PC-3 (cell line): ENCODE data around the gene SECISBP2L. TPM values are rescaled to one million over a fixed set of nuclear protein-coding genes. Genes with fewer than 3 reads are reported as not detected.

ENCODE experiments used
- ATAC-seq: fragments of 200-7000 bp; cut with Tn5 transposase; 2 replicates; pipeline ENCODE4 v1.9.1; 2020; ENCODE audit warnings: mild to moderate bottlenecking, moderate library complexity
- BruUV-seq: library from RNA; stranded (reverse); fragments of 400-500 nt; replicated peaks from 2 replicates; lab custom pipeline; 2021; lab: Mats Ljungman, UMichigan
- CTCF ChIA-PET: fragments of 300-600 bp; sonication (Branson Sonifier 250); formaldehyde crosslinking; loops from one replicate; lab custom pipeline; 2022; ENCODE audit warnings: antibody characterized with exemption; lab: Charles Lee
- POLR2A ChIA-PET: fragments of 300-600 bp; sonication (Branson Sonifier 250); formaldehyde crosslinking; loops from one replicate; lab custom pipeline; 2022; ENCODE audit warnings: antibody characterized with exemption; ENCODE audit not compliant: unreplicated experiment; lab: Charles Lee
- DNase-seq: peaks from one replicate; pipeline ENCODE4 v3.0.0-alpha.2; 2015
- H2AFZ ChIP-seq: fragments of 300-600 bp; sonication (generic); 2 replicates; pipeline ENCODE4 v1.6.0; 2016; ENCODE audit warnings: antibody characterized with exemption, low read length
- H3F3A ChIP-seq: fragments of 300-600 bp; sonication (generic); one replicate; pipeline ENCODE4 v1.6.0; 2017; ENCODE audit warnings: antibody characterized with exemption, low read length, control low read depth, mild to moderate bottlenecking; ENCODE audit not compliant: unreplicated experiment
- H3K27ac ChIP-seq: fragments of 300-600 bp; sonication (generic); 2 replicates; pipeline ENCODE4 v1.5.1; 2016; ENCODE audit warnings: mild to moderate bottlenecking, low read length
- H3K27me3 ChIP-seq: fragments of 300-600 bp; sonication (generic); 2 replicates; pipeline ENCODE4 v1.6.1; 2016; ENCODE audit warnings: low read length, mixed read lengths
- H3K36me3 ChIP-seq: fragments of 300-600 bp; sonication (generic); 2 replicates; pipeline ENCODE4 v1.6.1; 2016; ENCODE audit warnings: low read depth, mixed run types, low read length, mixed read lengths
- H3K4me1 ChIP-seq: fragments of 300-600 bp; sonication (generic); 2 replicates; pipeline ENCODE4 v1.5.1; 2016; ENCODE audit warnings: low read length; ENCODE audit not compliant: insufficient read depth
- H3K4me2 ChIP-seq: fragments of 300-600 bp; sonication (generic); 2 replicates; pipeline ENCODE4 v1.6.0; 2016; ENCODE audit warnings: low read length
- H3K4me3 ChIP-seq: fragments of 300-600 bp; sonication (generic); 2 replicates; pipeline ENCODE4 v1.5.1; 2016; ENCODE audit warnings: mild to moderate bottlenecking, low read length, mixed read lengths
- H3K79me2 ChIP-seq: fragments of 300-600 bp; sonication (generic); 2 replicates; pipeline ENCODE4 v1.6.1; 2017; ENCODE audit warnings: low read length, mixed read lengths
- H3K9ac ChIP-seq: fragments of 300-600 bp; sonication (generic); 2 replicates; pipeline ENCODE4 v1.6.0; 2016; ENCODE audit warnings: mild to moderate bottlenecking, low read length
- H3K9me2 ChIP-seq: fragments of 300-600 bp; sonication (generic); replicated peaks from 2 replicates; pipeline ENCODE4 v1.6.1; 2016; ENCODE audit warnings: mixed run types, low read length, mixed read lengths
- H3K9me3 ChIP-seq: fragments of 300-600 bp; sonication (generic); 2 replicates; pipeline ENCODE4 v1.6.1; 2016; ENCODE audit warnings: low read length, mixed read lengths
- H4K20me1 ChIP-seq: fragments of 300-600 bp; sonication (generic); 2 replicates; pipeline ENCODE4 v1.6.1; 2016; ENCODE audit warnings: low read length, mixed read lengths
- CTCF ChIP-seq: fragments of 300-600 bp; sonication (generic); conservative IDR thresholded peaks from 2 replicates; pipeline ENCODE4 v1.5.1; 2017; ENCODE audit warnings: antibody characterized with exemption, low read depth, mild to moderate bottlenecking, low read length
- EZH2 ChIP-seq: fragments of 300-600 bp; sonication (generic); IDR thresholded peaks from one replicate; pipeline ENCODE4 v1.6.1; 2017; ENCODE audit warnings: antibody characterized with exemption, mild to moderate bottlenecking, low read length; ENCODE audit not compliant: unreplicated experiment
- EZH2phosphoT487 ChIP-seq: fragments of 300-600 bp; sonication (generic); IDR thresholded peaks from 2 replicates; pipeline ENCODE4 v1.6.1; 2018; ENCODE audit warnings: mild to moderate bottlenecking, antibody characterized with exemption, low read length, borderline replicate concordance
- intact Hi-C: fragments of 100-400 bp; cut with micrococcal nuclease; formaldehyde crosslinking; loops from 2 replicates; pipeline ENCODE4 v1.9.0; 2023
- total RNA-seq: library from RNA; depleted of rRNA; stranded (reverse); fragments of >200 nt; gene quantifications from 2 replicates; pipeline ENCODE4 v1.2.3, GENCODE V29; 2014

SECISBP2L gene
- total RNA-seq, 1 experiment from 2014 or later = 18.6 TPM

GRCh38 chr15:48996276-48996675, 50.0 kb downstream of the SECISBP2L start:
- peaks cover 13% of the 10 kb centered on the region for H3K36me3 ChIP-seq
- H3K9me3 ChIP-seq = no peaks in the 10 kb centered on the region
- ATAC-seq (no peak), DNase-seq (no peak)
- H3K27me3 ChIP-seq = no peaks in the 10 kb centered on the region
- no peaks in the 10 kb centered on the region for H3K79me2 ChIP-seq
- no peak overlapping the region for H3K4me3 ChIP-seq
- H3F3A ChIP-seq = no peaks in the 10 kb centered on the region
- H3K4me1 ChIP-seq = no peaks in the 10 kb centered on the region
- ChIA-PET POLR2A (no interaction called here), CTCF (no interaction called here)
- no peak overlapping the region for H3K9ac ChIP-seq
- H3K9me2 ChIP-seq = no peaks in the 10 kb centered on the region
- H3K4me2 ChIP-seq = no peak overlapping the region
- H4K20me1 ChIP-seq = no peaks in the 10 kb centered on the region
- TF ChIP-seq CTCF (no peak), EZH2 (no peak), EZH2phosphoT487 (no peak)
- H2AFZ ChIP-seq = no peak overlapping the region
- no peak overlapping the region for H3K27ac ChIP-seq
- intact Hi-C loops = no loop called here
- no TSS peak for BruUV-seq

- Histone ChIP-seq H3K27me3 (no peaks in the 10 kb centered on the region), H3K9me3 (no peaks in the 10 kb centered on the region), H3K27ac (no peak overlapping the region), H3K4me1 (no peaks in the 10 kb centered on the region), H2AFZ (no peak overlapping the region), H3K4me3 (no peak overlapping the region), H4K20me1 (no peaks in the 10 kb centered on the region), H3K9ac (no peak overlapping the region), H3K79me2 (no peaks in the 10 kb centered on the region), H3K36me3 (peaks cover 13% of the 10 kb centered on the region), H3K4me2 (no peak overlapping the region), H3K9me2 (no peaks in the 10 kb centered on the region), H3F3A (no peaks in the 10 kb centered on the region)
- intact Hi-C loops = no loop called here
- ChIA-PET CTCF (no interaction called here), POLR2A (no interaction called here)
- DNase-seq = no peak
- no peak for ATAC-seq
- BruUV-seq = no TSS peak
- TF ChIP-seq CTCF = no peak
Observed at GRCh38 chr15:48993380-48993779, 52.9 kb downstream of the SECISBP2L start.

- no TSS peak for BruUV-seq
- no peaks in the 10 kb centered on the region for H3K79me2 ChIP-seq
- no peak overlapping the region for H3K9ac ChIP-seq
- H3K4me1 ChIP-seq = no peaks in the 10 kb centered on the region
- H3K4me2 ChIP-seq = no peak overlapping the region
- no peaks in the 10 kb centered on the region for H4K20me1 ChIP-seq
- no peak overlapping the region for H2AFZ ChIP-seq
- H3F3A ChIP-seq = no peaks in the 10 kb centered on the region
- H3K9me3 ChIP-seq = no peaks in the 10 kb centered on the region
- CTCF ChIA-PET = no interaction called here
- DNase-seq = no peak
- no peaks in the 10 kb centered on the region for H3K9me2 ChIP-seq
- peaks cover 13% of the 10 kb centered on the region for H3K36me3 ChIP-seq
- H3K4me3 ChIP-seq = no peak overlapping the region
- TF ChIP-seq EZH2phosphoT487 (no peak), EZH2 (no peak), CTCF (no peak)
- no peak for ATAC-seq
- intact Hi-C loops = no loop called here
- H3K27ac ChIP-seq = no peak overlapping the region
- POLR2A ChIA-PET = no interaction called here
- no peaks in the 10 kb centered on the region for H3K27me3 ChIP-seq
Observed at GRCh38 chr15:48992545-48992944, 53.7 kb downstream of the SECISBP2L start.
